GM15510 (cell line): ENCODE data around the gene NR5A1.

Experiments used
- POLR2A ChIP-seq: IDR thresholded peaks from 3 replicates; pipeline ENCODE4 v1.6.1; 2011; ENCODE audit warnings: borderline replicate concordance; ENCODE audit not compliant: insufficient read length; ENCODE audit errors: extremely low read depth

The NR5A1 gene

DNA sequence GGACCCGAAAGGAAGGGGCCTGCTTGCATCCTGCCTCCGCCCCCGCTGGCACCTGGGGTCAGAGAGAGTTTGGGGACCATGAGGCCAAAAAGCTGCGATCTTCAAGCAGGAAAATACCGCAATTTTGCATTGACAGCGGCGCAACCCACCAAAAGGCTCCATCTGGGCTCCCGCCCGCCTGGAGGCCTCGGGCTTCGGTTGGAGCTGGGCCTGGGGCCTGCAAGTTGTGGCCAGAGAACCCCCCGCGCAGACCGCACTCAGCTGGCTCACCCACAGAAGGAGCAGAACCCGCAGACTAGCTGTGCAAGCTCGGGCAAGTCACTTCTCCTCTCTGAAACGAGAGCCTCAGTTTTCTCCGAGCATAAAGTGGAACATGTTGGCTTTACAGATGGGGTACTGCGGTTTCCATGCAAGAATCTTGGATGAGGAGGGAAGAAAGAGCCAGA is 1.3 kb downstream of the NR5A1 start:
- no peak for TF ChIP-seq POLR2A

DNA sequence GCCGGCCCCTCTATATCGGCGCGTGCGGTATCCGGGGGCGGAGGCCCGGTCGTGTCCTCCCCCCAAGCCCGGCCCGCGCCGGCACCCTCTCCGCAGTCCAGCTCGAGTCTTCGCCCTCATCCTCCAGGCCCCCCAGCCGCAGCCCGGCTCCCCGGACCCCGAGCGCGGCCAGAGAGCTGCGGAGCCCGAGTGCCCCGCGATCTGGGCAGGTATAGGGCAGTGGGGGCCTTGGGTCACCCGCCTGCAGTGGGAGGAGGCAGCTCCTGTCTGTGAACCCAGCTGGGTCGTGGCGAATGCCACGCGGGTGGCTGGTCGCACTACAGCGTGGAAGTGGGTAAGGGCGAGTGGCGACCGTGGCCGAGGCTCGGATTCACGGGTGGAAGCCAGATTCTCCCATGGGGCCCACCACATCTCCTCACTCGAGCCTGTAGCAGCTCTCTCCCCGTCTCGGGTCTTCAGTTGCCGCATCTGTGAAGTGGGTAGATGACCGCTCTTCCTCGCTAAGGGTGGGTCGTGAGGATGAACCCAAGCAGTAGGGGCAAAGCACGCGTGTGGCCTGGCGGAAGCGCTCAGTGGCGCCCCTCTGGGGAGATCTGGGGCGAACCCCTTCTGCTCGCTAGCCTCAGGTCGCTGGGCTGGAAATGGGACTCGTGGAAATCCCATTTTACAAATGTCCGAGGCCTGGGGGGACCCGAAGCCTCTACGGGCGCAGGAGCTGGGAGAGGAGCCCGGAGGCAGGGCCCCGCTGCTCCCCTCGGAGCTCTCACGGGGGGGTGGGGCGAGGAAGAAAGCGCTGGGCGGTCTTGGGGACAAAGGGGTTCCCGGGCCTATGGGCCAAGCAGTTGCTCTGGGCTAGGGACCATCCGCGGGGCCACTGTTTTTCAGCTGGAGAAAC is 1.9 kb downstream of the NR5A1 start:
- TF ChIP-seq POLR2A, result no peak

DNA sequence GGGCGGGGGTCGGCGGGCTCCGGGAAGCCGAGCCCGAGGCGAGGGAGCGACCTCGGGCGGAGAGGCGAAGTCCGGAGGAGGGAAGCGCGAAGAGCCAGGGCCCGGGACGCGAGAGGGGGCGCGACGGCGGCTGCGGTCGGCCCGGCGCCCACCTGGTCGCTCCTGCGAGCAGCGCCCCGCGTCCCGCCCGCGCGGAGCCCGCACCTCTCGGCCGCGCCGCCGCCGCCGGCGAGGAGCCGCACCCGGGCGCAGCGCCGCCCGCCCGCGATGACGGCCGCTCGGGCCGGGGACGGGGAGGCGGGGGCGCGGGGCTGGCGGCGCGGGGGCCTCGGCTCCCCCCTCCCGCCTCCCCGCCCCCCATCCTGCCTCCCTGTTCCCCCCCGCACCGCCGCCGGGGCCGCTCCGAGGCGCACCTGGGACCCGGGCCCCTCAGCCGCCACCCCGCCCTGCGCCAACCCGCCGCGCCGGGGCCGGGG is 2.6 kb downstream of the NR5A1 start:
- no peak for TF ChIP-seq POLR2A

DNA sequence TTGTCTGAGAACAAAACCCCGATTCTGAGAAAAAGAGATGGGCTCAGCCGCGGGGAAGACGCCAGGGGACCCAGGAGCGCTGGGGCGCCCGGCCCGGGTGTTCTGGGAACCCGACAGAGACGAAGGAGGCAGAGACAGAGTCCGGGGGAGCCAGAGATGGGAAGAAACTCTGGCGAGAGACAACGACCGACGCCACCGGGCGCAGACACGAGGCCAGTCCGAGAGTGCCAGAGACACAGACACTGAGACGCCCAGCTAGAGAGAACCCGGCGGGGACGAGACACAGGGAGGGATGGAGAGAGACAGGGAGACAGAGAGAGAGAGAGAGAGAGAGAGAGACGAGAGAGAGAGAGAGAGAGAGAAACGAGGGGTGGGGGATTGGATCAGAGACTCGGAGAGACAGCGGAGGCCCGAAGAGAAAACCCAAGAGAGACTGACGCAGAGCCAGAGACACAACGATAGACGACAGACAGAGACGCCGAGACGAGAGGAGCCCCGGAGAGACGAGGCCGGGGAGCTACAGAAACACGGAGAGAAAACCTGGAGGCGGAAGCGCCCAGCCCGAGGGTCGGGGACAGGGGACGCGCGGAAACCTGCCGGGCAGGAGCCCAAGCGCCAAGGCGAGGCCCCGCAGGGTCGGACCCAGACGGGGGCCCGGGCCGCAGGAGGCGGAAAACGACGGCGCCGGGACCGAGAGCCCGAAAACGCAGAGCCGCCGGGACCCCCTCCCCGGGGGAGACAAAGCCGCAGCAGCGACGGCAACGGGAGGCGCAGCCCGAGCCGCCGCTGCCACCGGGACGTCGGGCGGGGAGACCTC is 3.3 kb downstream of the NR5A1 start:
- TF ChIP-seq POLR2A, result no peak

DNA sequence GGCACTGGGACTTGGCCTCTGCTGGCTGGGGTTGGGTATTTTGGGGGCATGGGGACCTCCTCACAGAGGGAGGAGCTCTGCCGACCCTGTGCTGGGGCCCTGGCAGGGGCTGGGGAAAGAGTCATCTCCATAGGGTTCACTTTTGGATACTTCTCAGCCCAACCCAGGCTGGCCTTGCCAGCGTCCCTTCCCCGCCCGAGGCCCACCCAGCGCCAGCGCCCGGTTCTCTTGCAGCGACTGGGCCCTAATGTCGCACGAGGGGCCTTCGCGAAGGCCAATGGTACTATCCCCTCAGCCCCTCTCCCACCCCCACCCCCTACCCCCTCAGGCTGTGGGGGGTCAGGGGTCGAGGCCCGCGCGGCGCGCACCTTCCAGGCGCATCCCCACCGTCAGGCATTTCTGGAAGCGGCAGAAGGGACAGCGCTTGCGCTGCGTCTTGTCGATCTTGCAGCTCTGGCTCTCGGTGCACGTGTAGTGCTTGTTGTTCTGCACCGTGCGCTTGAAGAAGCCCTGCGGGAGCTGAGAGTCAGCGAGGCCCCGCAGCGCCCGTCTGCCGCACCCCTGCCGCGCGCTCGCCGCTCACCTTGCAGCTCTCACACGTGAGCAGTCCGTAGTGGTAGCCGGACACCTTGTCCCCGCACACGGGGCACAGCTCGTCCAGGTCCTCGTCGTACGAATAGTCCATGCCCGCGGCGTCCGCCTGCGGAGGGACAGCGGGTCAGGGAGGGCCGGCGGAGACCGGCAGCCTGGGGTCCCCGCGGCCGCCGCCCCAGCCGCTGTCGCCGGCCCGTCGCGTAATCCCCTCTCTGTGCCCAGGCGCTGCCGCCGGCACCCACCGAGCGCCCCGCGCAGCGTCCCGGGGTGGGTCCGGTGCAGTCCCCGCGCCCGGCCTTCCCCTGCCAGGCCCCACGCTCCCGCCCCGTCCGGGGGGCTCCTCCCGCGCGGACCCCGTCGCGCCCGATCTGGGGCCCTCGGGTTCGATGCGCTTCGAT is 4.2 kb downstream of the NR5A1 start:
- no peak for TF ChIP-seq POLR2A

DNA sequence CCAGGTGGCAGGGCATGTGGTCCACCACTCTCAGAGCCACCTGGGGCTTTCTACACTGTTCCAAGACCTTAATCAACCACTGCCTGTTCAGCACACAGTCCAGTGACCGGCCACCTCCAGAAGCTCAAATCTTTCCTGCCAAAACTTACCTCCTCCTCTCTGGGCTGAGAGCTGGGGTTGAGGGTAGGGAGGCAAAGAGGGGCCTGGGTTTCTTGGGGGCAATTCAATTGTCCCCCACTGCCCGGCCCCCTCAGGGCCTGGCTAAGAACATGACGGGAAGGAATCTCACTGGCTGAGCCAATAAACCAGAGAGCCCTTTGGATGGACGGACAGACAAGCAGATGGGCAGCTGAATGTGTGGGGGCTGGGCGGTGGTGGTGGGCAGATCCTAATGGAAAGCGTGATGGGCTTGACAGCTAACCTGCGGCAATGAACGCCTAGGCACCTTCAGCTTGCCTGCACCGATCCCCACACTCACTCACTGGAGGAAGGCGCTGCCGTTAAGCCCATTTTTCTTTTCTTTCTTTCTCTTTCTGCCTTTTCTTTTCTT is 5.4 kb downstream of the NR5A1 start:
- TF ChIP-seq POLR2A, result no peak

DNA sequence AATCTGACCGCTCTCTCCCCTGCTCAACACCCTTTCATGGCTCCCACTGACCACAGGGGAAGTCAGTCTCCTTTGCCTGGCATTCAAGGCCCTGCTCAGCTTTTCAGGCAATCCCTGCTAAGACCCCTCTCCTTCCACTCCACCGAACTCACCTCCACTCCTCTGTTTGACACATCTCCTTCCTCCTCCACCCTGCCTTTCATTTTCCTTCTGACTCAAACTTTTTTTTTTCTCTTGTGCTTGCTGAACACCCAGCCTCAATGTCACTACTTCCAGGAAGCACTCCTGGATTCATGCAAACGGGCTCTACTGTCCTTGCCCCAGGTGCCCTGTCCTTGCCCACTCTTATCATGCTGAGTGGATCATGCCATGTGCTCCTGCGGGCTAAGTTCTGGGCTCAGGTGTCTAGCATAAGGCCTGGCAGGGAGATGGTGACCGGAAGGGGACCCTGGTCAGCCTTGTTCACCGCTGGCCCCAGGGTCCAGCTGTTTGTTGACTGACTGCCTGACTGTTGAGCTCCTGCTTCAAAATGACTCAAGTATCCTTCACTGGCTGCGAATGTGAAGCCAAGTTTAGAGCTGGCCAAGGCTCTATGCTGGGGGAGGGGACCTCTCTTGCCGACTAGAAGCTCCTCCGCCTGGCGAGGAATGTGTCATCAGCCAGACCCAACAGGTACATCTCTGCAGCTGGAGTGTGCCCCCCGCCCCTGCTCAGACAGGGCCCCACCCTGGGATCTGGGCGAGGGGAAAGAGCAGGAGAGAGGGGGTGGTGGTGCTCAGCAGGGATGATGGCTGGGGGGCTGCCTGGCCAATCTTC is 6.2 kb downstream of the NR5A1 start:
- TF ChIP-seq POLR2A, result no peak

DNA sequence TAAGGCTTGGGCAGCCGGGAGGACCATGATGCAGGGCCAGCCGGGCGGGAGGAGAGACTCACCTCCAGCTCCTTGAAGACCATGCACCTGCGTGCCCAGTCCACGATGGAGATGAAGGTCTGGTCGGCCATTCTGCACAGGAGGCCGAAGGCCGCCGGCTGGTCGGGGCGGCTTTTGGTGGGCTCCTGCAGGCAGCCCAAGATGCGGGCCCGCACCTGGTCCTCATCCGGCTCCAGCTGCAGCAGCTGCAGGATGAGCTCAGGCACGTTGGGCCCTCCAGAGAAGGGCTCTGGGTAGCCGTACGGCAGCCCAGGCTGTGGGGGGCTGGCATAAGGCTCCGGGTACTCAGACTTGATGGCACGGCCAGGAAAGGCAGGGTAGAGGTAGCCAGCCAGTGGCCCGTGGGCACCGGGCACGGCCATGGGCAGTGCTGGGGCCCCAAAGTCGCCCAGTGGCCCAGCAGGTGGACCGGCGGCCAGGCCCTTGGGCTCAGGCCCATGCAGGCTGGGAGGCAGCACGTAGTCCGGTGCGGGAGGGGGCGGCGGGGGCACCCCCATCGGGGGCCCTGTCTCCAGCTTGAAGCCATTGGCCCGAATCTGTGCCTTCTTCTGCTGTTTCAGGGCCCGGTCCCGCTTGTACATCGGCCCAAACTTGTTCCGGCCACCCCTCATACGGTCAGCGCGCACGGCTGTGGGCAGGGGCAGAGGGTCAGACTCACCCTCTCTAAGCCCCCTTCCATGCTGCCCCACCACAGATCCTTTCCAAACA is 7.0 kb downstream of the NR5A1 start:
- TF ChIP-seq POLR2A, result no peak

DNA sequence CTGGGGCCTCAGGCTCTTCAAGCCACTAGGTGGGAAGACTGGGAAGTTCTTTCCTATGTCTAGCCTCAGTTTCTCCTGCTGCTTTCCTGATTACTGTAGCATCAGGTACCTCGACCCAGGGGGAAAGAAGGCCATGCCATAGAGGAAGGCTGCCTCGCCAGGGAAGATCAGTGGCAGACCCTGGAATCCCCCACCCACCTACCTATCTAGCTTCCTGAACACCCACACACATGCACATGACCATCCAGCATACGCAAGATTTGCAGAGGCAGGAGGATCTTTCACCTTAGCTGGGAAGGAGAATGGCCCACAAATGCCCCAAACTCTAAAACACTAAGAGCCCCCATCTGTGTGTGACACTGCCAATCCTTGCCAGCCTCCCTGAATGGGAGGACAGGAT is 8.0 kb downstream of the NR5A1 start:
- no peak for TF ChIP-seq POLR2A

DNA sequence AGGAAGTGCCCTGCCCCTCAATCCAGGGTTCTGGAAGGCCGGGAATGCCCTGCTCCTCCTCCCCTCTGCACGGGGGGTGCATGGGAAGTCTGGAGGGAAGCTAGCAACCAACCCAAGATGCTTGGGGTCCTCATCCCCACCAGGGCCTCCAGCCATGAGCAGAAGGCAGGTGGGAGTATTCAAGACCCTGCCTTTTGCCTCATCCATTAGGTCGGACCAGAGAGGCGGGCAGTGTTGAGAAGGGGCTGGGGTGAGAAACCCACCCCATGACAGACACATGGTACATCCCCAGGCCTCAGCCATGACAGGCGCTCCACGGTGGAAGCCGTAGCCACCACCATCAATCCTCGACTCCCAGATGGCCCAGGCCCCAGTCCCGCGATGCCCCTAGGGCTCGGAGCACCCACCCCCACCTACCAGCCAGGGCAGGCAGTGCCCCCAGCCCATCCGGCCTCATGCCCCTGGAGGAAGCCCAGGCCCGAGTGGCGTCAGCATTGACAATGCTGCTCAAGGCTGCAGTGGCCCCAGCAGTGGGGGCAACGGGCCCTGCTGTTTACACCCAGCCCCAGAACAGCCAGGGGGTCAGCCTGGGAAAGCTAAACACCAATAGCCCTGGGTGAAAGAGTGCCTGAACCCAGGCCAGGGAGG is 8.6 kb downstream of the NR5A1 start:
- no peak for TF ChIP-seq POLR2A

DNA sequence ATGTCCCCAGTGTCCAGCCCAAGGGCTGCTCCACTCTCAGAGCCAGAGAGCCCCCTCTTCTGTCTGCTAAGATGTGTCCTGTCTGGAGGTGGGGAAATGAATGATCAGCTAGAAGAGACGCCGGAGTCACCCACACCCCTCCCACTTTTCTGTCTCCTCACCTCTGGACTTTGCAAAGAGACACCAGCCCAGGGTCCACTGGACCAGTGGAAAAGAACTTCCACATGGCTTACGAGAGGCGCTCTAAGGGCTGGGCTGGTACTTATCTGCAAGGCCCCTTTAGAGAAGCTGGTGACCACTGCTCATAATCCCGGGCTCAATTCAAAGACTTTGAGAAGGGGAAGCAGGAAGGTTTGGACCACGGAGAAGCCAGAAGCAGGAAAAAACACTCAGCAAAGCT is 9.2 kb downstream of the NR5A1 start:
- TF ChIP-seq POLR2A, result no peak

DNA sequence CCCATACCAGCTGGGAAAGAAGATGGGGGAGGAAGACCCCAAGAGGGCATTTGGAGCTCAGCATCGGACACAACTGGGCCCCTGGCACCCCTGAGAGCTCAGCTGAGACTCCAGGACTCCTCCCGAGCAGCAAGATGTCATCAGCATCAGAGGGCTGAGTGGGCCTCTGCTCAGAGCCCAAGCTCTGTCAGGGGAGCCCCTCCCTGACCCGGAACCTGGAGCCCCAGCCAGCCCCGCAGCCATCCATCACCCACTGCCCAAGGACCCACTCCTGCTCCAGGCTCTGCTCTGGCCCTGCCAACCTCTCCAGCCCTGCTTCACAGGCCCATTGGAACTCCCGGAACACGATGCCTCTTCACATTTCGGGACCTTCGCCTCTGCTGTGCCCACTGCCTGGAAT is 9.8 kb downstream of the NR5A1 start:
- no peak for TF ChIP-seq POLR2A
